ENCODE data around the gene INTS7. TPM values are rescaled to one million over a fixed set of nuclear protein-coding genes. Genes with fewer than 3 reads are reported as not detected.

Gene INTS7
- total and polyA plus RNA-seq, 9 of the 15 experiments (the other 6 are each of a cell fraction or from before 2014, with no cell fraction given) = 27.3 to 68.4 (median 40.4) TPM

DNA sequence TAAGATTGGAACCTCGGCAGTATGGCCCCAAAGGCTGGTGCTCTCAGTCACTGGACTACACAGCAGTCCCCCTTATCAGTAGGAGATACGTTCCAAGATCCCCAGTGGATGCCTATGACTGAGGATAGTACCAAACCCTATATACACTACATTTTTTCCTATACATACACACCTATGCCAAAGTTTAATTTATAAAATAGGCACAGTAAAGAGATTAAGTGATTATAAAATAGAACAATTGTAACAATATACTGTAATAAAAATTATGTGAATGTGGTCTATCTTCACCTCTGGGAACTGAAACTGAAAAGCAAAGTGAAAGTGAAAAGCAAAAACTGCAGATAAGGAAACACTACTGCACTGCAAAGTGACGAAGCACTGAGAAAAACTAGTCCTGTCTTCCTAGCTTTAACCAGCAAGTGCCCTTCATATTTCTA, 96.8 kb downstream of the INTS7 start (continued):
- TF ChIP-seq, protein P1, sequence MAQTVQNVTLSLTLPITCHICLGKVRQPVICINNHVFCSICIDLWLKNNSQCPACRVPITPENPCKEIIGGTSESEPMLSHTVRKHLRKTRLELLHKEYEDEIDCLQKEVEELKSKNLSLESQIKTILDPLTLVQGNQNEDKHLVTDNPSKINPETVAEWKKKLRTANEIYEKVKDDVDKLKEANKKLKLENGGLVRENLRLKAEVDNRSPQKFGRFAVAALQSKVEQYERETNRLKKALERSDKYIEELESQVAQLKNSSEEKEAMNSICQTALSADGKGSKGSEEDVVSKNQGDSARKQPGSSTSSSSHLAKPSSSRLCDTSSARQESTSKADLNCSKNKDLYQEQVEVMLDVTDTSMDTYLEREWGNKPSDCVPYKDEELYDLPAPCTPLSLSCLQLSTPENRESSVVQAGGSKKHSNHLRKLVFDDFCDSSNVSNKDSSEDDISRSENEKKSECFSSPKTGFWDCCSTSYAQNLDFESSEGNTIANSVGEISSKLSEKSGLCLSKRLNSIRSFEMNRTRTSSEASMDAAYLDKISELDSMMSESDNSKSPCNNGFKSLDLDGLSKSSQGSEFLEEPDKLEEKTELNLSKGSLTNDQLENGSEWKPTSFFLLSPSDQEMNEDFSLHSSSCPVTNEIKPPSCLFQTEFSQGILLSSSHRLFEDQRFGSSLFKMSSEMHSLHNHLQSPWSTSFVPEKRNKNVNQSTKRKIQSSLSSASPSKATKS (CRISPR knock-in tag; IDR thresholded peaks at IDR 0.05) = 0 out of 2 replicates have a peak, but pooled peaks have one; percentile 22
- TF ChIP-seq, protein P2, sequence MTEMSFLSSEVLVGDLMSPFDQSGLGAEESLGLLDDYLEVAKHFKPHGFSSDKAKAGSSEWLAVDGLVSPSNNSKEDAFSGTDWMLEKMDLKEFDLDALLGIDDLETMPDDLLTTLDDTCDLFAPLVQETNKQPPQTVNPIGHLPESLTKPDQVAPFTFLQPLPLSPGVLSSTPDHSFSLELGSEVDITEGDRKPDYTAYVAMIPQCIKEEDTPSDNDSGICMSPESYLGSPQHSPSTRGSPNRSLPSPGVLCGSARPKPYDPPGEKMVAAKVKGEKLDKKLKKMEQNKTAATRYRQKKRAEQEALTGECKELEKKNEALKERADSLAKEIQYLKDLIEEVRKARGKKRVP (CRISPR knock-in tag; IDR thresholded peaks at IDR 0.05) = no peak
- TF ChIP-seq CREM (IDR thresholded peaks at IDR 0.05; ENCODE audit: low read depth) = no peak
- no peak for TF ChIP-seq PHB (CRISPR knock-in tag; IDR thresholded peaks at IDR 0.05)
- no peak for TF ChIP-seq NCOA1 (IDR thresholded peaks at IDR 0.05; ENCODE audit: low read depth)
- TF ChIP-seq, protein P3, sequence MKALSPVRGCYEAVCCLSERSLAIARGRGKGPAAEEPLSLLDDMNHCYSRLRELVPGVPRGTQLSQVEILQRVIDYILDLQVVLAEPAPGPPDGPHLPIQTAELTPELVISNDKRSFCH (CRISPR knock-in tag; IDR thresholded peaks at IDR 0.05) = no peak
- TF ChIP-seq, protein P3 (tag; IDR thresholded peaks at IDR 0.05) = no peak
- TF ChIP-seq ZNF121 (CRISPR knock-in tag; conservative IDR thresholded peaks at IDR 0.05) = no peak
- TF ChIP-seq NCOA6 (IDR thresholded peaks at IDR 0.05) = no peak
- TF ChIP-seq ZEB2 (IDR thresholded peaks at IDR 0.05) = no peak
- TF ChIP-seq PPARD (CRISPR knock-in tag; IDR thresholded peaks at IDR 0.05) = no peak
- TF ChIP-seq, protein P4, sequence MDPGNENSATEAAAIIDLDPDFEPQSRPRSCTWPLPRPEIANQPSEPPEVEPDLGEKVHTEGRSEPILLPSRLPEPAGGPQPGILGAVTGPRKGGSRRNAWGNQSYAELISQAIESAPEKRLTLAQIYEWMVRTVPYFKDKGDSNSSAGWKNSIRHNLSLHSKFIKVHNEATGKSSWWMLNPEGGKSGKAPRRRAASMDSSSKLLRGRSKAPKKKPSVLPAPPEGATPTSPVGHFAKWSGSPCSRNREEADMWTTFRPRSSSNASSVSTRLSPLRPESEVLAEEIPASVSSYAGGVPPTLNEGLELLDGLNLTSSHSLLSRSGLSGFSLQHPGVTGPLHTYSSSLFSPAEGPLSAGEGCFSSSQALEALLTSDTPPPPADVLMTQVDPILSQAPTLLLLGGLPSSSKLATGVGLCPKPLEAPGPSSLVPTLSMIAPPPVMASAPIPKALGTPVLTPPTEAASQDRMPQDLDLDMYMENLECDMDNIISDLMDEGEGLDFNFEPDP (CRISPR knock-in tag; IDR thresholded peaks at IDR 0.05) = no peak
- no peak for TF ChIP-seq RBM22 (IDR thresholded peaks at IDR 0.05; ENCODE audit: low read depth, low read length, poor library complexity, severe bottlenecking)
- TF ChIP-seq TSC22D4 (tag; IDR thresholded peaks at IDR 0.05) = no peak
- TF ChIP-seq NBN (IDR thresholded peaks at IDR 0.05; ENCODE audit: low read depth) = no peak
- TF ChIP-seq JUNB (CRISPR knock-in tag; conservative IDR thresholded peaks at IDR 0.05) = no peak
- TF ChIP-seq, protein P5, sequence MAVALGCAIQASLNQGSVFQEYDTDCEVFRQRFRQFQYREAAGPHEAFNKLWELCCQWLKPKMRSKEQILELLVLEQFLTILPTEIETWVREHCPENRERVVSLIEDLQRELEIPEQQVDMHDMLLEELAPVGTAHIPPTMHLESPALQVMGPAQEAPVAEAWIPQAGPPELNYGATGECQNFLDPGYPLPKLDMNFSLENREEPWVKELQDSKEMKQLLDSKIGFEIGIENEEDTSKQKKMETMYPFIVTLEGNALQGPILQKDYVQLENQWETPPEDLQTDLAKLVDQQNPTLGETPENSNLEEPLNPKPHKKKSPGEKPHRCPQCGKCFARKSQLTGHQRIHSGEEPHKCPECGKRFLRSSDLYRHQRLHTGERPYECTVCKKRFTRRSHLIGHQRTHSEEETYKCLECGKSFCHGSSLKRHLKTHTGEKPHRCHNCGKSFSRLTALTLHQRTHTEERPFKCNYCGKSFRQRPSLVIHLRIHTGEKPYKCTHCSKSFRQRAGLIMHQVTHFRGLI (CRISPR knock-in tag; IDR thresholded peaks at IDR 0.05) = no peak
- 0 out of 2 replicates have a peak, but pooled peaks have one; percentile 68 for TF ChIP-seq POLR2AphosphoS2 (IDR thresholded peaks at IDR 0.05; ENCODE audit: low read length)
- TF ChIP-seq MBD2 (IDR thresholded peaks at IDR 0.05; ENCODE audit: borderline replicate concordance, low read depth) = no peak

All from K562 (cell line).